ENCODE data around the gene LRRC49. TPM values are rescaled to one million over a fixed set of nuclear protein-coding genes. Genes with fewer than 3 reads are reported as not detected.

Gene LRRC49
- total RNA-seq, 1 donor from 2014 or later = 23.6 TPM

DNA sequence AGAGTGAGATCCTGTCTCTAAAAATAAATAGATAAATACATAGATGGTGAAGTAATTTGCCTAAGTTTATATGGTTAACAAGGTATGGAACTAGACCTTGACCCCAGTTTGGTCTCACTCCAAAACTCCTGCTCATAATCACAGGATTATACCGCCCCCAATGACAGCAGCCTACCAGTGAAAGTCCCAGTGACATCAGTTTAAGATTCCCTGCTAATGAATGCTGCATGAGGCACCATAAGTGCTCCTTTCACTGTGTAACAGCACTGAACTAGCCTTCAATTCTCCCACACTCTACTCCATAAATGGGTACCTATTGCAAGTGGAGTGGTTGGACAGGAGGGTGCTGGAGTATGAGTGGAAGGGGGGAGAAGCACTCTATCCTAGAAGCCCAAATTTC is 199.0 kb downstream of the LRRC49 start:
- peaks cover 4% of the 10 kb centered on the region for H3K36me3 Mint-ChIP-seq (ENCODE audit: insufficient read depth)
- peaks cover 6% of the 10 kb centered on the region for H3K27me3 Mint-ChIP-seq

DNA sequence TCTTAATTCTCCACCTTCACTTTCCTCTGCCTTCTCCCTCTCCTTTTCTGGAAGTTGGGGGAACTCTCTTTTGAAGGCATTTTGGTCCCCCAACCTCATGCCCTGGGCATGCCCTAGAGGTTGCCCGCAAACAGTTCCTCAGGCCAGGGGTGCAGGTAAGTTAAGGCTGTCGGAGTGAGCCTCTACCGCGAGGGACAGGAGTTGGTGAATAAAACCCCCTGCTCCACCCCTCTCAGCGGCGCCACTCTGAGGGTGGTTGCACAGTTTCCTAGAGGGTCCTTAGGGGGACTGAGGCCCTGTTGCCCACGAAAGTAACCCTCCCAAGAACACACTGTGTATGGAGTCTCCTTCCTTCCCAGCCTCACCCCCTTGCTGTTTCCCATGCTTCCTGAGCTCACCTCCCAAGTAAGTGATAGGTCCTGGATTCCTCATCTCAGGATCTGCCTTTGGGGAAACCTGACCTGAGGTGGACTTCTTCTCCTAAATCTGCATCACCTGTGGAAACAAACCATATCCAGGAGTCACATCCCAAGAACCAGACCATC is 199.5 kb downstream of the LRRC49 start:
- H3K4me3 Mint-ChIP-seq (ENCODE audit: low read depth) = no peak overlapping the region
- H3K9me3 Mint-ChIP-seq (ENCODE audit: low read depth) = peaks cover 17% of the 10 kb centered on the region
- no peak for DNase-seq (ENCODE audit: low spot score, unreplicated experiment)
- H3K27ac Mint-ChIP-seq = no peak overlapping the region
- H3K4me1 Mint-ChIP-seq (ENCODE audit: low read depth) = no peaks in the 10 kb centered on the region
- H3K27me3 Mint-ChIP-seq = peaks cover 3% of the 10 kb centered on the region
- peaks cover 4% of the 10 kb centered on the region for H3K36me3 Mint-ChIP-seq (ENCODE audit: insufficient read depth)
- TF ChIP-seq, protein P1, sequence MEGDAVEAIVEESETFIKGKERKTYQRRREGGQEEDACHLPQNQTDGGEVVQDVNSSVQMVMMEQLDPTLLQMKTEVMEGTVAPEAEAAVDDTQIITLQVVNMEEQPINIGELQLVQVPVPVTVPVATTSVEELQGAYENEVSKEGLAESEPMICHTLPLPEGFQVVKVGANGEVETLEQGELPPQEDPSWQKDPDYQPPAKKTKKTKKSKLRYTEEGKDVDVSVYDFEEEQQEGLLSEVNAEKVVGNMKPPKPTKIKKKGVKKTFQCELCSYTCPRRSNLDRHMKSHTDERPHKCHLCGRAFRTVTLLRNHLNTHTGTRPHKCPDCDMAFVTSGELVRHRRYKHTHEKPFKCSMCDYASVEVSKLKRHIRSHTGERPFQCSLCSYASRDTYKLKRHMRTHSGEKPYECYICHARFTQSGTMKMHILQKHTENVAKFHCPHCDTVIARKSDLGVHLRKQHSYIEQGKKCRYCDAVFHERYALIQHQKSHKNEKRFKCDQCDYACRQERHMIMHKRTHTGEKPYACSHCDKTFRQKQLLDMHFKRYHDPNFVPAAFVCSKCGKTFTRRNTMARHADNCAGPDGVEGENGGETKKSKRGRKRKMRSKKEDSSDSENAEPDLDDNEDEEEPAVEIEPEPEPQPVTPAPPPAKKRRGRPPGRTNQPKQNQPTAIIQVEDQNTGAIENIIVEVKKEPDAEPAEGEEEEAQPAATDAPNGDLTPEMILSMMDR (IDR thresholded peaks at IDR 0.05; ENCODE audit: unreplicated experiment) = no peak

More for the DNA sequence above, 199.0 kb downstream of the LRRC49 start:
- DNase-seq (ENCODE audit: low spot score, unreplicated experiment) = no peak
- H3K4me1 Mint-ChIP-seq (ENCODE audit: low read depth) = no peaks in the 10 kb centered on the region
- H3K27ac Mint-ChIP-seq = no peak overlapping the region
- no peak overlapping the region for H3K4me3 Mint-ChIP-seq (ENCODE audit: low read depth)
- TF ChIP-seq, protein P1 (IDR thresholded peaks at IDR 0.05; ENCODE audit: unreplicated experiment) = no peak
- H3K9me3 Mint-ChIP-seq (ENCODE audit: low read depth) = peaks cover 21% of the 10 kb centered on the region

DNA sequence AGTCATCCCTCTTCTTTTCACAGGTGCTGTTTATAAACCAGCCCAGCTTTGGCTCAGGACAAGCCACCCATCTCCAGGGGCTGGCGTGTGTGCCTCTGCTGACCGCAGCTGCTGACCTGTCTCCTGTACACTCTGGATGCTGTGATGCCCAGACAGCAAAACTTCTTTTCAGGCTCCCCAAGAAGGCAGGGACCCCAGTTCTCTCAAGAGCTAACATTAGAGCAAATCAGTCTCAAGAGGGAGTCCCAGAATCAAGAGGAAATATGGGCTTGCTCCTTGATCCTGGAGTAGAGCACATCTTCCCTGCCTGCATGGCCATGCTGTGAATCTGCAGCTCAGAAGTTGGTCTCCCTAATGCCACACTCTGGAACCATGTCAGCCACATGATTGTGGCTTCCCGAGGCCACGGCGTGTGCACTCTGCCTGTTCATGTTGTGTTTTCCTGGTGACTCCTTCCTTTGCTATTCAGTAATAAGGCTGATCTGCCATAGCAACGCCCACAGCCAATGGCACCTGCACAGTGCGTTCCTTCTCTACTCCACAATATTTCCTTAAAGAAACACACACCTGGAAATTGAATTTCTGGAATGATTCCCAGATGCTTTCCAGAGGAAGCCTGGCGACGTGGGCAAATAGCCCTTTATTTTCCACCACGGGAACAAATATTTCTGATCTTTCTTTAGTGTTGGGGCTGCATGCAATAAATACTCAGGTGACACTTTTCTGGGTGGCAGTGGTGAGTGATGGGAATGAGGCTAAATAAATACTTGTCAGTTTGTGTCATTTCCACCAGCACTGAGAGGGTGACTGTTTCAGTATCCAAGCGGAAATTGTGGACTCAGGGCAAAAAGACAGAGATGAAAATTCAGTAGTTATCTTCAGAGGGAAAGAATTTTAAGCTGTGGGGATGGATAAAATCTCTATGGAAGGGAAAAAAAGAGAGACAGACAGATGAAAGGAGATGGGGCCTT is 200.7 kb downstream of the LRRC49 start:
- Mint-ChIP-seq H3K9me3 (ENCODE audit: low read depth) (peaks cover 7% of the 10 kb centered on the region), H3K27me3 (peaks cover 2% of the 10 kb centered on the region), H3K4me3 (ENCODE audit: low read depth) (no peak overlapping the region), H3K4me1 (ENCODE audit: low read depth) (no peaks in the 10 kb centered on the region), H3K27ac (no peak overlapping the region), H3K36me3 (ENCODE audit: insufficient read depth) (peaks cover 4% of the 10 kb centered on the region)
- DNase-seq (ENCODE audit: low spot score, unreplicated experiment) = no peak
- TF ChIP-seq, protein P1 (IDR thresholded peaks at IDR 0.05; ENCODE audit: unreplicated experiment) = no peak

DNA sequence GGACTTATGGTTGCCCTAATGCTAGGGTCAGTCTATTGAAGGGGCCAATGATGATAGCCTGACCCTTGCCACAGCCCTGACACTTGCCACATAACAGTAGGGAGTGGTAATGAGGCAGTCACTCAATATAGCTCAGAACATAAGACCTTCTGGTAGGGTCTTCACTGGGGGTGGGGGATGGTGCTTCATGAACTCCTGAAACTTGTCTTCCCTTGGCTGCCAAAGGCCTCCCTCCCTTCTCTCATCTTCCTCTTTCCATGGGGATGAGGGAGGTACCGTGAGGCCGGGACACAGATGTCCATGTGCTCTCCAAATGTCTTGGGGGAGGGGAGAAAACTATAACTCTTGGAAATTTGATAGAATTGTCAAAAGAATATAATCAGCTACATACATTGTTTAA is 201.5 kb downstream of the LRRC49 start:
- Mint-ChIP-seq H3K9me3 (ENCODE audit: low read depth) (no peaks in the 10 kb centered on the region), H3K36me3 (ENCODE audit: insufficient read depth) (no peaks in the 10 kb centered on the region)

DNA sequence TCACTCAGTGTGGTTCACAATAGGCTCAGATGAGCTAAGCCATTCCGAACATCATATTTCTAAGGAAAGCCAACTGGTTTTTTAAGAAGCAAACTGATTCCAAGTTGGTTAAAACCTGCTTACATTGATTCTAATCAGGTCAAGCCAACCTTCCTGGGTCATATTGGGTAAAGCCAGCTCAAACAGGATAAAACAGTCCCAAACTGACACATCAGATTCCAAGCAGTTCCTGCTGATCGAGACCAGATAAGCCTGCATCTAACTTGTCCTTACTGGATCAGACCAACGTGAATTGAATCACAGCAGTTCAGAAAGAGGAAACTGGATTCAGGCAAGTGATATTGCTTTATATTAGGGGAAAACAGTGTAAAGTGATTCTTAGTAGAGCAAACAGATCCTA is 204.1 kb downstream of the LRRC49 start:
- no peak for DNase-seq (ENCODE audit: low spot score, unreplicated experiment)
- H3K27me3 Mint-ChIP-seq = peaks cover 2% of the 10 kb centered on the region
- TF ChIP-seq, protein P1 (IDR thresholded peaks at IDR 0.05; ENCODE audit: unreplicated experiment) = no peak
- H3K27ac Mint-ChIP-seq = no peak overlapping the region
- H3K9me3 Mint-ChIP-seq (ENCODE audit: low read depth) = no peaks in the 10 kb centered on the region
- H3K4me3 Mint-ChIP-seq (ENCODE audit: low read depth) = no peak overlapping the region
- no peaks in the 10 kb centered on the region for H3K4me1 Mint-ChIP-seq (ENCODE audit: low read depth)
- H3K36me3 Mint-ChIP-seq (ENCODE audit: insufficient read depth) = no peaks in the 10 kb centered on the region

More for the DNA sequence above, 201.5 kb downstream of the LRRC49 start:
- H3K27ac Mint-ChIP-seq = no peak overlapping the region
- peaks cover 2% of the 10 kb centered on the region for H3K27me3 Mint-ChIP-seq
- TF ChIP-seq, protein P1 (IDR thresholded peaks at IDR 0.05; ENCODE audit: unreplicated experiment) = no peak
- no peaks in the 10 kb centered on the region for H3K4me1 Mint-ChIP-seq (ENCODE audit: low read depth)
- H3K4me3 Mint-ChIP-seq (ENCODE audit: low read depth) = no peak overlapping the region
- no peak for DNase-seq (ENCODE audit: low spot score, unreplicated experiment)

Data from progenitor cell of endocrine pancreas (in vitro differentiated cells).